GM23338 (cell line): ENCODE measurements around the gene AEBP2. TPM values are rescaled to one million over a fixed set of nuclear protein-coding genes. Genes with fewer than 3 reads are reported as not detected.
A peak's percentile ranks its signal among the peaks of the same experiment; 100 is the strongest.

Source experiments
- ATAC-seq: fragments of 200-7000 bp; cut with Tn5 transposase; 3 replicates; pipeline ENCODE4 v1.9.1; 2020
- DNase-seq: peaks from one replicate; pipeline ENCODE4 v3.0.0-alpha.2; 2015; ENCODE audit warnings: low spot score
- H2AFZ ChIP-seq: fragments of 200-600 bp; sonication (generic); 2 replicates; pipeline ENCODE4 v1.8.0; 2016; ENCODE audit warnings: antibody characterized with exemption, mild to moderate bottlenecking, moderate library complexity
- H3F3A ChIP-seq: fragments of 200-600 bp; sonication (generic); replicated peaks from 2 replicates; pipeline ENCODE4 v1.8.0; 2017; ENCODE audit warnings: antibody characterized with exemption, mixed run types, low read depth
- H3K27ac ChIP-seq: fragments of 200-600 bp; sonication (generic); 2 replicates; pipeline ENCODE4 v1.6.1; 2016; ENCODE audit warnings: low read depth
- H3K27me3 ChIP-seq: fragments of 200-600 bp; sonication (generic); 2 replicates; pipeline ENCODE4 v1.8.0; 2016; ENCODE audit warnings: mild to moderate bottlenecking, mixed run types, moderate library complexity; ENCODE audit not compliant: insufficient read depth
- H3K36me3 ChIP-seq: fragments of 200-600 bp; sonication (generic); 2 replicates; pipeline ENCODE4 v1.8.0; 2016; ENCODE audit warnings: mild to moderate bottlenecking; ENCODE audit not compliant: insufficient read depth
- H3K4me1 ChIP-seq: fragments of 200-600 bp; sonication (generic); 2 replicates; pipeline ENCODE4 v1.8.0; 2016; ENCODE audit warnings: mild to moderate bottlenecking, moderate library complexity; ENCODE audit not compliant: insufficient read depth
- H3K4me2 ChIP-seq: fragments of 200-600 bp; sonication (generic); 2 replicates; pipeline ENCODE4 v1.7.1; 2017; ENCODE audit warnings: mixed run types
- H3K4me3 ChIP-seq: fragments of 200-600 bp; sonication (generic); 2 replicates; pipeline ENCODE4 v1.6.1; 2016; ENCODE audit warnings: mixed run types
- H3K79me2 ChIP-seq: fragments of 200-600 bp; sonication (generic); replicated peaks from 2 replicates; pipeline ENCODE4 v1.8.0; 2017; ENCODE audit warnings: mild to moderate bottlenecking; ENCODE audit not compliant: insufficient read depth
- H3K9me2 ChIP-seq: fragments of 200-600 bp; sonication (generic); 2 replicates; pipeline ENCODE4 v1.8.0; 2017; ENCODE audit not compliant: insufficient read depth
- H4K20me1 ChIP-seq: fragments of 200-600 bp; sonication (generic); replicated peaks from 2 replicates; pipeline ENCODE4 v1.8.0; 2017; ENCODE audit warnings: mild to moderate bottlenecking; ENCODE audit not compliant: insufficient read depth
- H3K27ac Mint-ChIP-seq: 2 replicates; pipeline ENCODE4 v1.8.0; 2020; ENCODE audit warnings: inconsistent platforms, mild to moderate bottlenecking, moderate library complexity, mixed read lengths
- H3K27me3 Mint-ChIP-seq: 3 replicates; pipeline ENCODE4 v1.8.0; 2022; ENCODE audit warnings: low read depth, mild to moderate bottlenecking, moderate library complexity, mixed read lengths, inconsistent platforms; ENCODE audit not compliant: insufficient read depth, poor library complexity
- H3K36me3 Mint-ChIP-seq: 3 replicates; pipeline ENCODE4 v1.8.0; 2021; ENCODE audit warnings: low read depth, mild to moderate bottlenecking, inconsistent platforms, moderate library complexity, mixed read lengths
- H3K4me1 Mint-ChIP-seq: 3 replicates; pipeline ENCODE4 v1.8.0; 2020; ENCODE audit warnings: mild to moderate bottlenecking, inconsistent platforms, mixed read lengths
- H3K4me3 Mint-ChIP-seq: 3 replicates; pipeline ENCODE4 v1.8.0; 2021; ENCODE audit warnings: moderate library complexity, mild to moderate bottlenecking, inconsistent platforms, mixed read lengths
- H3K9me3 Mint-ChIP-seq: 3 replicates; pipeline ENCODE4 v1.8.0; 2020; ENCODE audit warnings: moderate library complexity, mild to moderate bottlenecking, inconsistent platforms, mixed read lengths
- CTCF ChIP-seq, 2 experiments: fragments of 200-600 bp in 1 of 2; sonication (generic) in 1 of 2; conservative IDR thresholded peaks; 2 replicates each; pipeline versions ENCODE4 v1.5.1 to v1.6.1; 2016 to 2017; ENCODE audit warnings: antibody characterized with exemption in 2 of 2, low read depth in 2 of 2, mild to moderate bottlenecking in 2 of 2, moderate library complexity in 1 of 2
- ETS1 ChIP-seq: IDR thresholded peaks from 2 replicates; pipeline ENCODE4 v1.6.1; 2016; ENCODE audit warnings: antibody characterized with exemption
- EZH2phosphoT487 ChIP-seq: fragments of 200-600 bp; sonication (generic); IDR thresholded peaks from one replicate; pipeline ENCODE4 v1.8.1; 2018; ENCODE audit warnings: antibody characterized with exemption; ENCODE audit not compliant: unreplicated experiment
- NANOG ChIP-seq: IDR thresholded peaks from 2 replicates; pipeline ENCODE4 v1.6.1; 2016; ENCODE audit warnings: antibody characterized with exemption, borderline replicate concordance
- POLR2AphosphoS5 ChIP-seq: IDR thresholded peaks from 2 replicates; pipeline ENCODE4 v1.6.1; 2016; ENCODE audit warnings: antibody characterized with exemption, low read depth
- REST ChIP-seq: IDR thresholded peaks from one replicate; pipeline ENCODE4 v1.6.1; 2018; ENCODE audit warnings: antibody characterized with exemption; ENCODE audit not compliant: unreplicated experiment
- STAT1 ChIP-seq: IDR thresholded peaks from one replicate; pipeline ENCODE4 v1.6.1; 2016; ENCODE audit warnings: antibody characterized with exemption; ENCODE audit not compliant: unreplicated experiment
- ZNF331 ChIP-seq: fragments of 250-450 bp; sonication (Bioruptor Pico); IDR thresholded peaks from 2 replicates; pipeline ENCODE4 v1.5.0; 2020; ENCODE audit warnings: low read depth, mild to moderate bottlenecking, moderate library complexity
- ZNF462 ChIP-seq: fragments of 250-450 bp; sonication (Bioruptor Pico); IDR thresholded peaks from 2 replicates; pipeline ENCODE4 v1.5.0; 2020; ENCODE audit warnings: mild to moderate bottlenecking, moderate library complexity
- polyA plus RNA-seq: library from polyadenylated mRNA; unstranded; fragments of >200 nt; fragmentation: Nextera tagmentation; extraction: Ambion mirVana; gene quantifications from 2 replicates; pipeline ENCODE4 v1.2.1, GENCODE V29; 2016
- total RNA-seq: library from RNA; depleted of rRNA; stranded (reverse); fragments of >200 nt; shearing (Covaris generic); gene quantifications from 2 replicates; pipeline ENCODE4 v1.2.3, GENCODE V29; 2014

Gene AEBP2
- total and polyA plus RNA-seq, 2 experiments from 2014 or later: 39.3 to 48.1 TPM

GRCh38 chr12:19498099-19498498 lies 58.8 kb downstream of the AEBP2 start:
- H3K36me3 ChIP-seq: peaks cover 27% of the 10 kb centered on the region; the same call in 1 of the 2 replicates
- no peaks in the 10 kb centered on the region for H3K9me2 ChIP-seq
- no peaks in the 10 kb centered on the region for H3K27me3 ChIP-seq
- ATAC-seq (no peak), DNase-seq (no peak)
- Mint-ChIP-seq H3K4me1 (peaks cover 32% of the 10 kb centered on the region), H3K27ac (peak overlapping the region; percentile 87), H3K4me3 (no peak overlapping the region), H3K27me3 (peaks cover 5% of the 10 kb centered on the region), H3K36me3 (peaks cover 89% of the 10 kb centered on the region), H3K9me3 (no peaks in the 10 kb centered on the region; the same call in 2 of the 3 replicates)
- H3K79me2 ChIP-seq: peaks cover 72% of the 10 kb centered on the region
- H3F3A ChIP-seq: peaks cover 6% of the 10 kb centered on the region; the same call in 1 of the 2 replicates
- no peak overlapping the region for H2AFZ ChIP-seq
- peaks cover 35% of the 10 kb centered on the region for H3K4me1 ChIP-seq
- TF ChIP-seq ZNF331: no peak
- TF ChIP-seq STAT1: no peak
- no peak for TF ChIP-seq ZNF462 (CRISPR knock-in tag)
- no peak for TF ChIP-seq EZH2phosphoT487
- no peak overlapping the region for H3K4me3 ChIP-seq
- 0 out of 2 replicates have a peak overlapping the region, but pooled peaks have one; percentile 17 for H3K27ac ChIP-seq
- peaks cover 8% of the 10 kb centered on the region for H4K20me1 ChIP-seq
- no peak overlapping the region for H3K4me2 ChIP-seq

GRCh38 chr12:19499030-19499429 lies 59.7 kb downstream of the AEBP2 start:
- peaks cover 25% of the 10 kb centered on the region for H3K4me1 Mint-ChIP-seq
- Histone ChIP-seq H3K27ac (peak overlapping the region; percentile 28; the same call in 1 of the 2 replicates), H2AFZ (no peak overlapping the region), H3K36me3 (peaks cover 23% of the 10 kb centered on the region; the same call in 1 of the 2 replicates), H3F3A (no peaks in the 10 kb centered on the region; the same call in 1 of the 2 replicates), H3K9me2 (no peaks in the 10 kb centered on the region), H3K4me1 (peaks cover 26% of the 10 kb centered on the region), H3K79me2 (peaks cover 72% of the 10 kb centered on the region), H3K27me3 (no peaks in the 10 kb centered on the region), H4K20me1 (peaks cover 13% of the 10 kb centered on the region), H3K4me3 (no peak overlapping the region), H3K4me2 (no peak overlapping the region)
- H3K9me3 Mint-ChIP-seq: no peaks in the 10 kb centered on the region; the same call in 2 of the 3 replicates
- peaks cover 89% of the 10 kb centered on the region for H3K36me3 Mint-ChIP-seq
- H3K27ac Mint-ChIP-seq: no peak overlapping the region
- no peak for ATAC-seq
- H3K27me3 Mint-ChIP-seq: peaks cover 3% of the 10 kb centered on the region
- no peak overlapping the region for H3K4me3 Mint-ChIP-seq
- no peak for DNase-seq
- TF ChIP-seq REST: no peak
- no peak for TF ChIP-seq ZNF331
- no peak for TF ChIP-seq EZH2phosphoT487
- no peak for TF ChIP-seq ETS1
- no peak for TF ChIP-seq POLR2AphosphoS5
- no peak for TF ChIP-seq NANOG
- TF ChIP-seq CTCF (conservative IDR thresholded peaks at IDR 0.05; ENCODE audit: low read depth in 2 of 2): no peak
